ENCODE measurements around the gene GSE1.

Gene GSE1

DNA sequence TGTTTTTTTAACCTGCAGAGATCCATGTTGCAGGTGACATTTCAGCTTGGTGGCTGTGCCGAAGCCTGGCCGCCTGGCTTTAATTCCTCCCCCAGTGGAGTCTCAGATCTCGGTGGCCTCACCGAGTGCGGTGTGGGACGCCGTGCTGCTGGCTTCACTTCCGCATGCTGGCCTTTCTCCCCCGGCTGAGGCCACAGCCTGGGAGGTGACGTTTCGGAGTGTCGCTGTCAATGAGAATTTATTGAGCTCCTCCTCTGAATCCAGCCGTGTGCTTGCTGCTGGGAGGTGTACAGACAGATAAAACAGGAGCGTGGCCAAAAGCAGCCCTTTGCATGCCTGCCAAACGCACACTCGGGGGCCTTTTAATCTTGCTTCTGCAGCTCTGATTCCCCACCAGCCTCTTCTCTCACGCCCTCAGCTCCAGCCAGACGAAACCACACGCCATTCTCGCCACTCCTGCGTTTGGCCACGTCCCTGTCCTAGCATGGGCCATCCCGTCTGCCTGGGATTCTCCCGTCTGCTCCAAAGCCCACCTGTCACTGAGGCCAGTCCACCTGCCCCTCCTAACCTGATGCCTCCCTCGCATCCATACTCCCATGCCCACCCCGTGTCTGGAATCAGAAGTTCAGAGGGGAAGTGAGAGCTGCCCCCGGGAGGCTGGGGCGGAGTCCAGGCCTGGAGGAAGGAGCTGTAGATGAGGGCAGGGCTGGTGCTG is 3.6 kb downstream of the GSE1 start:
- DNase-seq (ENCODE audit: low spot score) = no peak

GRCh38 chr16:85617948-85618347 is 4.8 kb downstream of the GSE1 start:
- no peak for FAIRE-seq

More for the DNA sequence above, 3.6 kb downstream of the GSE1 start:
- no peak for FAIRE-seq

GRCh38 chr16:85618521-85618920 is 5.4 kb downstream of the GSE1 start:
- no peak for FAIRE-seq
- no peak for DNase-seq (ENCODE audit: low spot score)

More at GRCh38 chr16:85617948-85618347, 4.8 kb downstream of the GSE1 start:
- DNase-seq (ENCODE audit: low spot score) = no peak

GRCh38 chr16:85619101-85619891 is 6.2 kb downstream of the GSE1 start:
- FAIRE-seq (no peak), DNase-seq (ENCODE audit: low spot score) (no peak)

DNA sequence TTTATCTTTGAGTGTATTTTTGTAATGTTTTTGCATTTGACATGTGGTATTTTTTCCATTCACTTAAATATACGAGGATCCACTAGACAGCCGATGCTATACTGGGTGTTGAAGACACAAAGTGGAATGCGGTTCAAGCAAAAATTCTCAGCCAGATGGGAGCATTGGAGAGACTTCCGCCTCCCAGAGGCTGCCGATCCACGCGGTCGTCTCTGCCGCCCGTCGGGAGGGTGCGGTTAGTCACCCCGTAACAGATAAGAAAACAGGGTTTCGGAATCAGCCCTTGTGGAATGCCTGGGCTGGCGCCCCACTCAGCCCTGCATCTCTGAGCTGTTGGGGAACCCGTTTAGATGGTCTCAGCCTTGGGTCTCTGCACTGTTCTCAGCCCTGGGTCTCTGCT is 7.3 kb downstream of the GSE1 start:
- DNase-seq (ENCODE audit: low spot score) (no peak), FAIRE-seq (no peak)

GRCh38 chr16:85621698-85622428 is 8.7 kb downstream of the GSE1 start:
- DNase-seq (ENCODE audit: low spot score) = no peak
- FAIRE-seq = no peak

- no peak for DNase-seq (ENCODE audit: low spot score)
- FAIRE-seq = no peak
Observed at GRCh38 chr16:85622683-85623082, 9.6 kb downstream of the GSE1 start.

GRCh38 chr16:85623250-85623649 is 10.1 kb downstream of the GSE1 start:
- DNase-seq (ENCODE audit: low spot score) (no peak), FAIRE-seq (no peak)

- FAIRE-seq (no peak), DNase-seq (ENCODE audit: low spot score) (no peak)
Observed at GRCh38 chr16:85623997-85624601, 11.0 kb downstream of the GSE1 start.

DNA sequence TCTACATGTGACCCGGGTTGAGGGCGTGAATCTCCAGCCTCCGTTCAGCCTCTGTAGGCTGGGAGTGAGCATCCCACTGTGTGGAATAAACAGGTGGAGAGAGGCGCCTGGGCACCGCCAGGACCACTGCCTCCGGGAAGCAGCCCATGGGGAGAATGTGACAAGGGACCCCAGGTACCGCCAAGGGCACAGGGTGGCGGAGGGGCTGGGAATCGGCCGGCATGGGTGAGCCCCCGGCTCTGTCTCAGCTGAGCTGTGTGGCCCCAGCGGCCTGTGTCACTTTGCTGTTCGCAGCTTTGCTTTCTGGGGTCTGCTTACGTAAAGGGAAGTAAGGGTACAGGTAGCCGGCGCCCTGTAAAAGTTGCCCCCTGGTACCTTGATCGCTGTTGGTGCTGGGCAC is 11.5 kb downstream of the GSE1 start:
- no peak for DNase-seq (ENCODE audit: low spot score)
- FAIRE-seq = no peak

DNA sequence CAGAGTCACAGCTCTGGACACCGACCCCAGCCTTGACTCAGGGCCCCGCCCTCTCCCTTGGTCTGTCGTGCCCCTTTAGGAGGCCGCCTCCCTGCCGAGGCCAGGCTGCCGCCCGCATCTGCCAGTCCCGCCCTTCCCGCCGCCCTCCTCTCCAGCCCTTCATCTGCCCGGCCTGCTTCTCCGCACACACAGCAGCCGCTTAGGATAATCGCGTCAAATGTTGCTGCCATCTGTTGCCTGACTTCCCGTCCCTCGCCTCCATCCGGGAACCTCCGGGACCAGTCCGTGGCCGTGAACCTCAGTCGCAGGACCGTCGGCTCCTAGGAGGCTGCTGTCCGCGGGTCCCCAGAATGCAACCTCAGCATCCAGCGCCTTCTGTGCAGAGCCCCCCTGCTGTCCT is 11.9 kb downstream of the GSE1 start:
- DNase-seq (ENCODE audit: low spot score) (no peak), FAIRE-seq (no peak)

DNA sequence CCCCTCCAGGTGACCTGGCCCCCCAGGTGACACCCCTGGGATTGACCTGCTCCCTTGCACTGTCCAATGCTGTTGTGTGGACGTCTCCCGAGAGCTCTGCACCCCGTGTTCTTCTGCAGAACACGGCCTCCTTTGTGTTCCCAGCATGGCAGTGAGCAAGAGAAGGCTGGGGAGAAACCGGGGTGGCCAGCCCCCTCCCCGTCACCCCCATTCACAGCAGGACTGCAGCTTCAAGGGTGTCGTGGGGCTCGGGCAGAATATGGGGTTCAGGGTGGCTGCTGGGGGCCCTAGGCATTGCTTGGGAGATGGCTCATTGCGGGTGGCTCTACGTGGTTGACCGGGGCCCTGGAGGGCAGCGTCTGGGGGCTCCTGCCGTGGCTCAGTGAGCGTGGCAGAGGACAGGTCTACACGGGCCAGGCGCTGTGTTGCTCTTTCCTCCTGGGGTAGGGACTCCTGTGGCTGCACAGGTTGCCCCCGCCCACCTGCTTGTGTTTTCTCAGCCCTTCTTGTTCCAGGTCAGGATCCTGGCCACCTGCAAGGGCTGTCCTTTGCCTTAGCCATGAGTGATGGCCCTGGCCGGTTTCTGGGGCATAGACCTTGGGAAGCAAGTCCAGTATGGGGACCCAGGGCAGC is 12.5 kb downstream of the GSE1 start:
- no peak for DNase-seq (ENCODE audit: low spot score)
- FAIRE-seq = no peak

- DNase-seq (ENCODE audit: low spot score) = no peak
- FAIRE-seq = no peak
Observed at GRCh38 chr16:85626191-85626981, 13.3 kb downstream of the GSE1 start.

DNA sequence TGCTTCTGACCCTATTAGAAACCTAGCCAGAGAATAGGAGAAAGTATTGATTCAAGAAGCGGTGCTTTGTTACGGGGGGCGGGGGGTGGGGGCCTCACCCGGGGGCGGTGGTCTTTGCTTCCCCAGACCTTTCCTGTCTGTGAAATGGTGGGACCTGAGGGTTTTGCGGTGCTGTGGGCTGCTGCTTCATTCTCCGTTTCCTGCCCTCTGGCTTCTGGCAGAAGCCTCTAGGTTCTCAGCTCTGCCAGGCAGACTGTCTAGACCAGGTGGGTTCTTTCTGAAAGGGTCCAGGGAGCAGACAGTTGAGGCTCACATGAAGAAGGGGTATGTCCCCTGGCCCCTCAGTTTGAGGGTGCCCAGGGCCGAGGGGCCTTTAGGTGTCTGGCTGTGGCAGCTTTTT is 14.0 kb downstream of the GSE1 start:
- DNase-seq (ENCODE audit: low spot score) (no peak), FAIRE-seq (no peak)

- FAIRE-seq (no peak), DNase-seq (ENCODE audit: low spot score) (no peak)
Observed at GRCh38 chr16:85627526-85628264, 14.6 kb downstream of the GSE1 start.

- DNase-seq (ENCODE audit: low spot score) = no peak
- FAIRE-seq = no peak
Observed at GRCh38 chr16:85628265-85628556, 15.1 kb downstream of the GSE1 start.

GRCh38 chr16:85628645-85629044 is 15.5 kb downstream of the GSE1 start:
- no peak for DNase-seq (ENCODE audit: low spot score)
- no peak for FAIRE-seq

DNA sequence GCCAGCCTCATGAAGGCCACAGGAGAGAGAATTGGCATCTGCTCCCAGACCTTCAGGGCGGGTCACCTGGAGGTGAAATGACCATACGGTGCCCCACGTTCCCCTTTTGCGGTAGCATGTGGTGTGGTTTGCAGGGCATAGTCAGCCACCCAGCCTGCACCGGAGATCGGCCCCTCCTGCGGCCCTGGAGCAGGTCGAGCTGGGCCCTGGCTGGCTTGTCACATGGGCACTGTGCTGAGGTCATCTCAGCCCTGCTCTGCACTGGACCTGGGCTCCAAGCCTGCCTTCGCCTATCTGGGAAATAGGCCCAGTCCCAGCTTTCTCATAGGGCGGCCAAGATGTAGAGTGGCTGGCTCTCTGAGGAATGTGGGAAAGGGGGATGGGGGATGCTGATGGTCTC is 16.2 kb downstream of the GSE1 start:
- no peak for DNase-seq (ENCODE audit: low spot score)
- no peak for FAIRE-seq

DNA sequence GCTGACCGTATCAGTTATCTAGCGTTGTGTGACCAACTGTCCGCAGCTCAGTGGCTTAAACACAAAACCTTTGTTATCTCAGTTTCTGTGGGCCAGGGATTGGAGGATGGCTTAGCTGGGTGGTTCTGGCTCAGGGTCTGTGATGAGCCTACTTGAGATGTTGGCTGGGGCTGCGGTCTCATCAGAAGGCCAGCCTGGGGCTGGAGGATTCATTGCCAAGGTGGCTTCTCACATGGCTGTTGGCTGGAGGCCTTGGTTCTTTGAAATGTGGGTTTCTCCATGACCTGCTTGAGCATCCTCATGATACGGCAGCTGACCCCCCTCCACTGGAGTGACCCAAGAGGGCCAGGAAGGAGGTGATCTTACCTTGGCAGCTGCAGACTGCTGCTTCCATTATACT is 16.7 kb downstream of the GSE1 start:
- FAIRE-seq = no peak
- DNase-seq (ENCODE audit: low spot score) = no peak

- FAIRE-seq (no peak), DNase-seq (ENCODE audit: low spot score) (no peak)
Observed at GRCh38 chr16:85631230-85631629, 18.1 kb downstream of the GSE1 start.

Measured in RCC 7860 (cell line).